Heart left ventricle (tissue), 13 donors: ENCODE measurements around the gene SPPL2B.
"Not testable (repeated sequence)": the region's sequence is repeated elsewhere in the genome, so short reads cannot be mapped to it uniquely, and the experiment has no call there.

ENCODE experiments used
- POLR2A ChIP-seq, 2 donors: fragments of 450-650 bp; IDR thresholded peaks; one replicate each; pipeline ENCODE4 v1.6.1; 2017; ENCODE audit warnings: antibody characterized with exemption in 2 of 2, mild to moderate bottlenecking in 2 of 2, moderate library complexity in 2 of 2
- TF ChIP-seq, protein P1 (sequence below), 12 donors: fragments of 200-600 bp; sonication (generic) in 4 of 12; IDR thresholded peaks; one replicate each; pipeline versions ENCODE4 v1.5.0 to v1.8.0; 2018 to 2022; ENCODE audit warnings: antibody characterized with exemption in 12 of 12, mild to moderate bottlenecking in 5 of 12
- donor health status: ischemic (EF 13 %, LVEDD 7.1; RV severe dilation, severe dysfunction).
- donor health status: DM: no; HTN: yes; CAD: no.
- donor health status: DM: no; HTN: no; CAD: no.
- donor health status: ischemic (EF 25% LVEDD 6.9; RV normal size, moderate dysfunction).
- donor health status: ischemic (EF 25% LVEDD 5.7; RV mildly dilated, moderate dysfunction).
- donor health status: ischemic (EF 35%, LVEDD 5.7; RV mildly dilated, moderate dysfunction).
- donor health status: nonischemic (EF 11% LVEDD 7.7; RV severe dilation, severe dysfunction).
- donor health status: DM: yes; HTN: yes; CAD: no.
- donor health status: PGD.
- donor health status: ischemic (EF 29% LVEDD 5.4; RV normal size, mild dysfunction).
- donor health status: nonischemic (EF 23%, LVEDD 6.1; RV moderate dilation, normal function).

DNA sequence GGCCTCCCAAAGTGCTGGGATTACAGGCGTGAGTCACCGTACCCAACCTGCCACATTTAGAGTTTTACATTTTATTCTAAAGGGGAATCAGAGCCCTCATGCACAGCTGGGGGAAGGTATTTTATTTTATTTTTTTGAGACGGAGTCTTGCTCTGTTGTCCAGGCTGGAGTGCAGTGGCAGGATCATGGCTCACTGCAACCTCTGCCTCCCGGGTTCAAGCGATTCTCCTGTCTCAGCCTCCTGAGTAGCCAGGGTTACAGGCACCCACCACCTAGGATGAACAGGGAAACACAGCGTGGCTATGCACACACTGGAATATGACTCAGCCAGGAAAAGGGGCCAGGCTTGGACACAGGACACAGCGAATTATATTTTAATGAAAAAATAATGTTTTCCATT is 68.7 kb downstream of the SPPL2B start:
- TF ChIP-seq, protein P1, sequence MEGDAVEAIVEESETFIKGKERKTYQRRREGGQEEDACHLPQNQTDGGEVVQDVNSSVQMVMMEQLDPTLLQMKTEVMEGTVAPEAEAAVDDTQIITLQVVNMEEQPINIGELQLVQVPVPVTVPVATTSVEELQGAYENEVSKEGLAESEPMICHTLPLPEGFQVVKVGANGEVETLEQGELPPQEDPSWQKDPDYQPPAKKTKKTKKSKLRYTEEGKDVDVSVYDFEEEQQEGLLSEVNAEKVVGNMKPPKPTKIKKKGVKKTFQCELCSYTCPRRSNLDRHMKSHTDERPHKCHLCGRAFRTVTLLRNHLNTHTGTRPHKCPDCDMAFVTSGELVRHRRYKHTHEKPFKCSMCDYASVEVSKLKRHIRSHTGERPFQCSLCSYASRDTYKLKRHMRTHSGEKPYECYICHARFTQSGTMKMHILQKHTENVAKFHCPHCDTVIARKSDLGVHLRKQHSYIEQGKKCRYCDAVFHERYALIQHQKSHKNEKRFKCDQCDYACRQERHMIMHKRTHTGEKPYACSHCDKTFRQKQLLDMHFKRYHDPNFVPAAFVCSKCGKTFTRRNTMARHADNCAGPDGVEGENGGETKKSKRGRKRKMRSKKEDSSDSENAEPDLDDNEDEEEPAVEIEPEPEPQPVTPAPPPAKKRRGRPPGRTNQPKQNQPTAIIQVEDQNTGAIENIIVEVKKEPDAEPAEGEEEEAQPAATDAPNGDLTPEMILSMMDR (IDR thresholded peaks at IDR 0.05): not testable (repeated sequence)
- TF ChIP-seq POLR2A (IDR thresholded peaks at IDR 0.05): not testable (repeated sequence)
